Measurements from ENCODE around the gene RETSAT.

The RETSAT gene

DNA sequence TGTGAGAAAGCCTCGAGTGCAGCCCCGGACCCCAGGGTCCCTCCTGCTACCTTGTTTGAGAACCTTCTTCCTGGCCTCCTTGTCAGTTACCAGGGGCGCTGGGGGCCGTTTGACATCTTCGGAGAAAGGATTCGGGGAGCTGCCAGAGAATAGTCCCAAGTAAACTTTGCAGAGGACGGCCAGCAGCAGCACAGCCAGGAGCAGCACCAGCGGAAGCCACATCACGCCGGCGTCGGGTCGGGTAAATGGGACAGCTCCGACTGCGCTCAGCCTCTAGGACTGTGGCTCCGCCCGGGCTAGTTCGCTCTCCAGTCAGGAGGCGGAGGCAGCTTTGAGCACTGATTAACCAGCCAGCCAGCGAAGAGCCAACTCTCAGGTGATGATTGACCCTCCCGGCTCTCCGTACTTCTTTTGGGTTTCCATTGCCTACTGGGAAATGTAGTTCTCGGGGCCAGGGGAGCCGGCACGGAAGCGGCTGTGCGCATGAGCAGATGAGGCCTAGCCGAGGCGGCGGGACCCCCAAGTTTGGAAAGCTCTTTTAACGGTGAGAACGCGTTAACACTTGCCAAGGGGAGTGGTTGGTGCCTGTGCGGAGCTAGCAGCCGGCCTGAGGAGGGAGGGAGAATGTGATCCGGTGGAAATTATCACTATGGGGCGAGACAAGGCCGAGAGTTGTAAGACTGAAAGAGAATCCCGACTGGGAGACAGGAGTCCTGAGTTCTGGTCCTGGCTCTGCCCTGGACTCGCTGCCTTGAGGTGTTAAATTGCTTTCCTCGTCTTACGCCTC, at the start of gene RETSAT, which contains the start of gene ELMOD3:
Gene RETSAT, minus strand, starts transcription at position 243 of the 787 bp plus-strand sequence. Its CDS starts 21 bp downstream, at position 222.
Gene ELMOD3, plus strand, starts transcription at position 484 of the 787 bp plus-strand sequence. CDS start 2,430 bp downstream, outside the sequence.
- TF ChIP-seq, protein P1, sequence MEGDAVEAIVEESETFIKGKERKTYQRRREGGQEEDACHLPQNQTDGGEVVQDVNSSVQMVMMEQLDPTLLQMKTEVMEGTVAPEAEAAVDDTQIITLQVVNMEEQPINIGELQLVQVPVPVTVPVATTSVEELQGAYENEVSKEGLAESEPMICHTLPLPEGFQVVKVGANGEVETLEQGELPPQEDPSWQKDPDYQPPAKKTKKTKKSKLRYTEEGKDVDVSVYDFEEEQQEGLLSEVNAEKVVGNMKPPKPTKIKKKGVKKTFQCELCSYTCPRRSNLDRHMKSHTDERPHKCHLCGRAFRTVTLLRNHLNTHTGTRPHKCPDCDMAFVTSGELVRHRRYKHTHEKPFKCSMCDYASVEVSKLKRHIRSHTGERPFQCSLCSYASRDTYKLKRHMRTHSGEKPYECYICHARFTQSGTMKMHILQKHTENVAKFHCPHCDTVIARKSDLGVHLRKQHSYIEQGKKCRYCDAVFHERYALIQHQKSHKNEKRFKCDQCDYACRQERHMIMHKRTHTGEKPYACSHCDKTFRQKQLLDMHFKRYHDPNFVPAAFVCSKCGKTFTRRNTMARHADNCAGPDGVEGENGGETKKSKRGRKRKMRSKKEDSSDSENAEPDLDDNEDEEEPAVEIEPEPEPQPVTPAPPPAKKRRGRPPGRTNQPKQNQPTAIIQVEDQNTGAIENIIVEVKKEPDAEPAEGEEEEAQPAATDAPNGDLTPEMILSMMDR (conservative IDR thresholded peaks at IDR 0.05; ENCODE audit: low read length): no peak
- H3K4me3 ChIP-seq (ENCODE audit: low read length): peak within 1 kb of the TSS; percentile 99
- DNase-seq (ENCODE audit: low read depth): peak; percentile 100

GRCh38 chr2:85401844-85402243, 47.5 kb upstream of the RETSAT start:
- no peak for DNase-seq (ENCODE audit: low read depth)
- H3K4me3 ChIP-seq (ENCODE audit: low read length): no peak overlapping the region
- TF ChIP-seq, protein P1 (conservative IDR thresholded peaks at IDR 0.05; ENCODE audit: low read length): no peak

DNA sequence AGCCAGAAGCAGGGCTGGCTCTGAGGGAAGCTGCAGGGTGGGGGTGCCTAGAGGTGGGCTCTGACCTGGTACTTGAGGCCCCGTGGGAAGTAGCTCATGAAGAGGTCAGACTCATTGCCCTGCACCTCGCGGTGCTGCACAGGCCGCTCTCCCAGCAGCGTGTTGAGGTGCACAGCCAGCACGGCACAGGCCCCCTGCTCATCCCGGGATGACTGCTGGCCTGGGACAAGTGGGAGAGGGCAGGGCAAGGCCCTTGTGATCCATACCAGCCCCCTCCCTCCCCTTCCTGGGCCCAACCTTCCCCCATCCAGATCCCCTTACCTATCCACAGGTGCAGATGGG, 47.1 kb upstream of the RETSAT start:
- DNase-seq (ENCODE audit: low read depth): no peak
- H3K4me3 ChIP-seq (ENCODE audit: low read length): no peak overlapping the region
- TF ChIP-seq, protein P1 (conservative IDR thresholded peaks at IDR 0.05; ENCODE audit: low read length): no peak

GRCh38 chr2:85400541-85401463, 46.5 kb upstream of the RETSAT start:
- TF ChIP-seq, protein P1 (conservative IDR thresholded peaks at IDR 0.05; ENCODE audit: low read length): no peak
- no peak for DNase-seq (ENCODE audit: low read depth)
- no peak overlapping the region for H3K4me3 ChIP-seq (ENCODE audit: low read length)

DNA sequence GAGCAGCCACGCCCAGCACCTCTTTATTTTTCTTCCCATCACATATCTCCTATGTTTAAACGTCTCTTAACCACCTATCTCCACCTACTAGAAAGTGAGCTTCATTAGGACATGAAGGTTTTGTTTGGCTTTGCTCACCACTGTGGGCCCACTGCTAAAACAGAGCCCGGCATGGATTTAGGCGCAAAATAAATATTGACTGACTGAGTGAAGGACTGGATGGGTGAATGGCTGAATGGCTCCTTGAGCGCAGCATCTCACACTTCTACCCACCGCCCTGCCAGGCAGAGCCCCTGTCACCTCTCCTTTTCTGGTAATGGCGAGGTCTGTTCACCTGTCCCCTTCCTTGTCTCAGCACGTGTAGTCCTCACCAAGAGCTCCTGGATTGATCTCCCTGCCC, 45.7 kb upstream of the RETSAT start:
- H3K4me3 ChIP-seq (ENCODE audit: low read length): no peak overlapping the region
- DNase-seq (ENCODE audit: low read depth): no peak
- TF ChIP-seq, protein P1 (conservative IDR thresholded peaks at IDR 0.05; ENCODE audit: low read length): no peak

DNA sequence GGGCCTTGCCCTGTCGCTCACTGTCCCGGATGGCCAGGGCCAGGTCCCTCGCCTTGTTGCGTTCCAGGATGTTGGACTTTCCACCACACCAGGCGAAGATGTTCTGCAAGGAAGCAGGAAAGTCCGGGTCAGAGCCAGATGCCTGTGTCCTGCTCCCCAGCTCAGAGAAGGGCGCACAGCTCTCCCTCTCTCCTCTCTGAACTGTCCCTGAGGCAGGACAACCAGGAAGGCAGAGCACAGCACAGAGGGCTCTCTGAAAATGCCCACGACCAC, 44.8 kb upstream of the RETSAT start:
- DNase-seq (ENCODE audit: low read depth): no peak
- no peak overlapping the region for H3K4me3 ChIP-seq (ENCODE audit: low read length)
- TF ChIP-seq, protein P1 (conservative IDR thresholded peaks at IDR 0.05; ENCODE audit: low read length): no peak
